ENCODE measurements around the gene C1S.
"Not testable (repeated sequence)": the region's sequence is repeated elsewhere in the genome, so short reads cannot be mapped to it uniquely, and the experiment has no call there.

C1S gene

GRCh38 chr12:7107181-7107580 lies 46.7 kb downstream of the C1S start:
- DNase-seq: not testable (repeated sequence)

GRCh38 chr12:7107636-7108002 lies 47.1 kb downstream of the C1S start:
- DNase-seq: no peak

GRCh38 chr12:7108003-7108795 lies 47.7 kb downstream of the C1S start:
- no peak for DNase-seq

GRCh38 chr12:7108796-7109571 lies 48.5 kb downstream of the C1S start, which contains the start of gene C1RL:
C1RL (minus strand) TSS chr12:7109214; CDS start chr12:7109180, 34 bp downstream.
- peak; percentile 49 to 77 for DNase-seq

- DNase-seq: no peak
Observed at GRCh38 chr12:7109572-7109920, 49.0 kb downstream of the C1S start.

GRCh38 chr12:7110661-7111060 lies 50.1 kb downstream of the C1S start:
- DNase-seq: no peak

GRCh38 chr12:7112041-7112440 lies 51.5 kb downstream of the C1S start:
- DNase-seq: no peak

- DNase-seq: peak in 1 of 2 donors; percentile 11
Observed at GRCh38 chr12:7113389-7113871, 52.9 kb downstream of the C1S start.

GRCh38 chr12:7114008-7114407 lies 53.5 kb downstream of the C1S start:
- DNase-seq: no peak

GRCh38 chr12:7114851-7115250 lies 54.3 kb downstream of the C1S start:
- no peak for DNase-seq

- DNase-seq: no peak
Observed at GRCh38 chr12:7116196-7116595, 55.7 kb downstream of the C1S start.

GRCh38 chr12:7116916-7117315 lies 56.4 kb downstream of the C1S start:
- DNase-seq: no peak

- no peak for DNase-seq
Observed at GRCh38 chr12:7117670-7118069, 57.2 kb downstream of the C1S start.

- no peak for DNase-seq
Observed at GRCh38 chr12:7118881-7119280, 58.4 kb downstream of the C1S start.

- DNase-seq: no peak
Observed at GRCh38 chr12:7120166-7120565, 59.6 kb downstream of the C1S start.

All from hippocampal formation (tissue), 2 donors.